Suppressor macrophage treated with lipopolysaccharide for 4 hours (primary cell): ENCODE results near the gene EMX1.

ENCODE experiments used
- DNase-seq: peaks from one replicate; pipeline ENCODE4 v3.0.0-alpha.2; 2020

The EMX1 gene

DNA sequence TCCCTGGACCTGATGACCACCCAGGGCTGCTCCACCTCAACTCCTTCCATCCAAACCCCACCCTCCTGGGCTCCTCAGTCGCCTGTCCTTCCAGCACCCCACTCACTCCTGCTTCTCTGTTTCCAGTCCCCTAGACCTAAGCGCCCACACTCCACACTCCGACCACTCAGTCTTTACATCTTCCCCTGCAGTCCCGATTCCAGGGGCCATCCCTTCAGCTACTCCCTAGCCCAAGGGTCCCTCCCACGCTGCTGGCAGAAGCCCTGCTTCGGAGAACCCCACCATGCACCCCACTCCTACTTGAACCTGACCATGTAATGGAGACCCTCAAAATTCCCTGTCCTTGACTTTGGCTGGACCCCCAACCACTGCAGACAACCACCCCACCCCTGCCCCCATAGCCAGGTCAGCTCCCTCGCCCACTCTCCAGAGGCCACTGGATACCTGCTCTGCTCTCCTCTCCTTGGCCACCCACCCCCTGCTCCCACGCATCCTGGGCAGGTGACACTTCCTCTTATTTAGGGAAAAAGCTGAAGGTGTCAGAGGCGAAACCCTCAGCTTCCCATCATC lies 28.2 kb downstream of the EMX1 start:
- DNase-seq = no peak

DNA sequence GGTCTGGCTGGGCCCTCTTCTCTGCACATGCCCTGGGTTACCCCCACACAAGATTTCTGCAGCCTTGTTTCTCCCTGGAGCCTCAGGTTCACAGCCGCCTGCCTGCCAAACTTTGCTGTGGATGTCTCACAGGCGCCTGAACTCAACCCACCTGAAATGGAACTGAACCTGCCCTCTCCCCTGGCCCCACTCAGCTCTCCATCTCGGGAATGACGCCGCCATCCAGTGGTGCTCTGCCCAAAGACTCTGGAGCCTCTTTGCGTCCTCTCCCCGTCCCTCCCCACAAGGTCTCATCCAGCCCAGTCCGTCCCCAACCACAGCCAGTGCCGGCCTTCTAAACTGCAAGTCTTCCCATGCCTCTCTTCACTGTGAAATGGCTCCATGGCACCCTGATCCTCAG lies 29.1 kb downstream of the EMX1 start:
- DNase-seq = no peak

DNA sequence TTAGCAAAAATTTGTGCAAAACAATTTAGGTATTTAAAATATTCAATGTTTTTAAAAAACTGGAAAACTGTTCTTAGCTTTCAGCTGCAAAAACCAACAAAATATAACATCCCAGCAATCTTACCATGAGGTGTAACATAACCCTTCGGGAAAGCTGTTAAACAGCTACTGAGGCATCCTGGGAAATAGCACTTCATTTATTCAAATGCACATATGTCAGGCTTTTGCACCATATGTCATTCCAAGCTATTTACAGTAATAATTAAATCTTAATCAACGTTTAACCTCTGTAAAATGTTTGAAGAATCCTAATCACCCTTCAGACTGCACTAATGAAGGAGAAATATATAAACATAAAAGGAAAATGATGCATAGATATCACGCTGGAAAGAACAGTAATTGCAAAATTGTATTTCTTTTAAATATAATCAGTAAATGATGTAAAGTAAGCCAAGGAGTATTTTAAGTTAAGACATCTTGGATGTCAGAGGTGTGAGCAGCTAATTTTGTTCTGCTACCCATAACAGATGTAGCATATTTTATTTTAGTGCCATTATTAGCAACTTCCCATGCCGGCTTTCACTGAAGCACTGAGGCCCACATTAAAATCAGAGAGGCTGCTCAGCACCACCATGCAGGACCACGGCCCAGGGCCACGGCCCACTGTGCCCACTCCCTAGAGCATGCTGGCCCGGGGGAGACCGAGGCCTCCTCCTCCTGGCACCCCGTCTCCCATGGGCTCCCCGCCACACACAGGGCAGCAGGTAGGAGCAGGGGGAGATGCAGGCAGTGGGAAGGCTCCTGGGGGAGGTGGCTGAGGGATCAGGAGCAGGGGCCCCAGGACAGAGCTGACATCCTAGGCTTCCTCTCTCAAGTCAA lies 30.9 kb downstream of the EMX1 start:
- DNase-seq = no peak

DNA sequence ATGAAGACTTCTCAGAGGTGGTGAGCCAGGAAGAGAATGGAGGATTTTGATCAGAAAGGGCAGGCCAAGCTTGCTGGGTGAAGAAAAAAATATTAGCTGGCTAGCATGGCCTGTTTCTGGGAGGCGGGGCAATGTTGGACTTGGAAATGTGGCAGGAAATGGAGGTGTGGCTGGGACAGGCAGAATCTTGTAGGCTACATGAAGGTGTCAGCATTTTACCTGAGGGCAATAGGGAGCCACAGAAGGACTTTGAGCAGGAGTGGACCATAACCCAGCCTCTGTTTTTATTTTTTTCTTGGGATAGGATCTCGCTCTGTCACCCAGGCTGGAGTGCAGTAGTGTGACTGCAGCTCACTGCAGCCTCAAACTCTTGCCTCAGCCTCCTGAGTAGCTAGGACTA lies 31.7 kb downstream of the EMX1 start:
- no peak for DNase-seq

DNA sequence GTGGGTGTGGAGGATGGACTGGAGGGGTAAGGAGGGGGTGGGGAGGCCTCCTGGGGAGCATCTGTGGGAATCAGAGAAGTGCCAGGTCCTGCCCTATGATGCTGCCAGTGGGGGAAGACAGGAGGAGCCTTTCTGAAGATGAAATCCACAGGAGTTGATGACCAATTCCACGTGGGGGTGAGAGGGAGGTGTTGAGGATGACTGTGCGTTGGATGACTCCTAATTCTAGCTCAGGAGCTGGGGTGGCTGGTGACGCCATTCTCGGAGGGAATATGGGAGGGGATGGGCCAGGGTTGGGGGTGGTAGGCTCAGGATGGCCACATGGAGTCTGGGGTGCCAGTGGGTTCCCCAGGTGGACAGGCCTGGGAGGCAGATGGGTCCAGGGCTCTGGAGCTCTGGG lies 32.3 kb downstream of the EMX1 start:
- no peak for DNase-seq

DNA sequence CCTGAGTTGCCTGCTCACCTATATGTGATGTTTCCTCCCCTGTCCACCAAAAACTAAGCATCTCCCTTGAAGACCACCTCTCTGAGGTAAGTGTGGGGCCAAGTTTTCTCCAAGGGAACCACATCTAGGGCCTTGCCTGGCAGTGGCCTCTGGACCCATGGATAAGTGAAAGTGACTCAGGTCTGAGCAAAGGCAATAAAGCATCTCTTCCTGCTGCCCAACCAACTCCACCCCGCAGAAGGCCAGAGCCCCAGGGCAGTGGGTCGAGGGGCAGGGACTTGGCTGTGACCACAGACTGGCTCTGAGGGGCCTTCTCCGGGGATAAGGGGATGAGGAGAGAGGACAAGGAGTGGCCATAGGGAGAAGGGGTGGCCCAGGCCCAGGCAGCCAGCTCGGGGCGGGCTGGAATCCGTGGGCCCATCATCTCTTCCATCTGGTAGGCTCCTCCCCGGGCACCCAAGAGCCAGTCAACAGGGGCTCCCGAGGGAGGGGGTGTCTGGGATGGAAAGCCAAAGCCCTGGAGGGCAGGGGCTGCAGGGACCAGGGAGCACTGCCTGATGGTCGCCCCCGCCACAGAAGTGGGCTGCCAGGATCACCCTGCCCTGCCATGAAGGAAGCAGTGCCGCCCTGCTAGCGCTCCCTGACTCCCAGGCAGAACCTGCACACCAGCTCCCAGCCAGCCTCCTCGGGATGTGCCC lies 33.4 kb downstream of the EMX1 start:
- DNase-seq = no peak

DNA sequence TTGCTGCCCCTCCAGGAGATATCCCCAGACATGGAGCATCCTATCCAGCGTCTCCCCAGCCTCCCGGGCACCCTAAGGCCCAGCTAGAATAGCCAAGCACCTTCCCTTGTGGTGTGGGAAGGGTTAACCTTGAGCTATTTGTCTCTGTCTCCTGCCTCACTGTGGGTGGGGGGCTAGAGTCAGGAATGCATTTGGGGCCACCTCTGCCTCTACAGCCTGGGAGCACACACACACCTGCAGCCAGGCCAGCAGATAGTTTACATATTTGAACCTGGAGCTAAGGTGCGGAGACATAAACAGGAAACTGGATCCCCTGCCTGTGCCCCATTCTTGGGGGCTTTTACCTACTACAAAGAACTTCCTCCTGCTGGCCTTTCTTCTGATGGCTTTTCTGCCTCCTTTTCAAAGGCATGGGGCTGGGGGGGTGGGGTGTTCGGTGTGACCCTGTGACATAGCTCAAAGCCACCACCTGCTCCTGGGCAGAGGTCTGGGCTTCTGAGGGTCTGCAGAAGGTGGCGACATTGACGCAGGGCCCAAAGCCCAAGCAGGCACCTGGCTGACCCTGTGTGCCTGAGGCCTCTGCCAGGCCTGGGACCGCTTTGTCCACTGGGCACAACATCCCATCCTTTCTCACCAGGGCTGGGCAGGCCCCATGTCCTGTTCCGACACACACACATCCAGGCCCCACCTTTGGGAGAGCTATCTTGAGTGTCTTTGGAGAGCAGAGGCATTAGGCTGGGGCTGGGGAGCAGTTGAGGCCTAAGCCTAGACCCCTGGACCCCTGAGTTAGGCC lies 34.2 kb downstream of the EMX1 start:
- DNase-seq = no peak

DNA sequence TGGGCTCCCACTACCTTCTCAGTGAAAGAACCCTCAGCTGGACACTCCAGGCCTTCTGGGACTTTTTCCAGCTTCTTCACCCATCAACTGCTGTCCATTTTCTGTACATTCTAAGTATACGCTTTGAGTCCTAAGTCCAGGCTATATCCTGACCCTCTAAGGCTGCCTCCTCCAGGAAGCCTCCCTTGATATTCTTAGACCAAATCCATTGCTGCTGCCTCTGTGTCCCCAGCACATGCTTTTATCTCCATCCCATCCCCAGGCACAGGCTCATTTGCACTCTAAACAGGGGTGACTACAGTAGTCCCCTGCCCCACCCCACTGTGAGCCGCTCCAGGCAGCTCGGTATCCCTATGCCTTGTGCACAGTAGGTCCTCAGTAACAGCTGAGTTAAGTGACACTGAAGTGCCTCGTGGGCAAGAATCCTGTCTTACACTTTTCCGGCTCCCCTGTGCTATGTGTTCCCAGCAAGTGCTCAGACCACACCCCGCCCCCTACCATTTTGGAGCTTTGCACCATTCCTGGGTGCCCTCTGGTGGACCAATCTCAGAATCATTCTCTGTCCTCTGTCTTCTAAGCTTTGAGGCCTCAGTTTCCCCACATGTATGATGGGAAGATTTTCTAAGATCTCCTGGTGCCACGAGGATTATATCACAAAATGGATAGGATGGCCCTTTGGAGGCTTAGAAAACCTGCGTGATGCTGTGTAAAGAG lies 34.9 kb downstream of the EMX1 start:
- no peak for DNase-seq

DNA sequence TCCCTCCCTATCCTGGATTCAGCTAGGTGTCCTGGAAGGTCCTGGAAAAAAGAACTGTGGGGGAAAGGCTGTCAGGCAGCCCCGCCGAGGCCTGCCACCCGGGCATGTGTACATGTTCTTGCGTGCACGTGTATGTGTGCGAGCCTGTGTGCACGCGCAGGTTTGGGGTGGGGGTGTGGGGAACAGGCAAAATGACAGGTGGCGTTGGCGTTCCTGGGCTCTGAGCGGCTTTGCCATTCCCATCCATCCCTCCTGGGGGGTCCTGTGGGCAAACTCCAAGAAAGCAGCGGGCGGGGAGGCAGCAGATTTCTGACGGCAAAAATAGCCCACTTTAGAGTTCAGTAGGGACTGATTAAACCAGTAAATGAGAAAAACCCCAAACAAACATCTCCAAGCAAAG lies 35.6 kb downstream of the EMX1 start:
- no peak for DNase-seq

DNA sequence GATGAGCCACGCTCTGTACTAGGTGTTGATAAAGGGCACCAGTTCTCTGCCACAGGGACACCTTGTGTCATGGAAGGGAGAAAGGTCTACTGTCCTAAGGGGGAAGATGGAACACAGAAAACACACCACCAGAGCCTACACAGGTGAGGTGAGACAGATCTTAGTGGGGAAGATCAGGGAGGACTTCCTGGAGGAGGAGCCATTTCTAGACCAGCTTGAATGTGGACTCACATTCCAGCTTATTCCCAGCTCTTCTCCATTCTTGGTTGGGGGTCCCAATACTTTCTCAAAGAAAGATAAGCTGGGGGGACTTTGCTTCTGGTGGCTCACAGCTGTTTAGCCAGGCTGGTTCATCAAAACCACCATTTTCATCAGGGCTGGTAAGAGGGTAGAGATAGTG lies 36.2 kb downstream of the EMX1 start:
- DNase-seq = no peak

DNA sequence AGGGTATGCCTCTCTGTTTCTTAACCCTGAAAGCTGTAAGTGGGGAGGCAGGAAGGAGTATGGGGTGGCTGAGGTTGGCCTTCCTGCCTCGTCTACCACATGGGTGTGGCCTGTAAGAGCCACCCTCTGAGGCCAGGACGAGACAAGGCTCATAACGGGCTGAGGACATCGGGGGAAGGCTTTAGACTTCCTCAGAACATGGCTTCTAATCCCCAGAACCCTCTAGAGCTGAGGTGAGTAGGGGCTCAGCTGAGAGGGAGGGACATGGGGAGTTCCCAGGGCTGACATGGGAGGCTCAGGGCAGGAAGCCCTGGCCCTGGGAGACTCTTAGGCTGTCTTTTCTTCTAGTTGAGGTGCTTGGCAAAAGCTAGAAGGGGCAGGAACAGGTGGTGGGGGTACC lies 36.7 kb downstream of the EMX1 start:
- no peak for DNase-seq

DNA sequence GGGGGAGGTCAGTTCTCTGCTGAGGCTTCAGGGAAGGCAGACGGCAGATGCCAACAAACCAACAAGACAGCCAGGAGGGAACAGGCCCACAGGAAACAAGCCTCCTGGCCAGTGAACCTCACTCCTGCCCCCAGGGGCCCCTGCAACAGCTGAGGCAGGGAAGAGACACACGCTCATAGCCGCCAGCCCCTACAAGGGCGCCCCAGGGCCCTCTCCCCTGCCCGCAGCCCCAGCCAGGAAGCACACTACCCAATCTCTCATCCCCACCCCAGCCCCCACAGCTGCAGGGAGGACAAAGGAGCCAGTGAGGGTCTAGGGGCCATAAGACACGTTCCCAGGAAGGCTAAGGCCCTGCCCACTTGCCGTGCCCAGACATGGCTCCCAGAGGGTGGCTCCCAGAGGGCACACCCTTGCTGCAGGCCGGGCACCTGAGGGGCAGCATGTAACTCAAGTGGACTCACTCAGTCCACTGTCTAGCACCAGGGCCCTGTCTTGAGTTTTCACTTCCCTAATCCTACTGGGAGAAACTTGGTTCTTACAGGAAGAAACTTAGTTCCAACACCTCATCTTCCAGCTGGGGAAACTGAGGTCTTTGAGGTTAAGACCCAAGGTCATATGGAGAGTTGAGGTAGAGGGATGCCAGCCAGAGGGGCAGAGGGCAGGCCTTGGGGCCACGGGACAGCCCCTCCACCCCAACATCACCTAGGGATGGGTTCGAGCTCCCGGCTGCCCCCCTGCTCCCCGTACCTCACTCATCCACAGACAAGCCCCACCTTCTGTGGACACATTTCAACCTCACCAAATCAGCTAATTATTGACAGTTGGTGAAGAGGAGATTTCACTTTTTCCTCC lies 37.3 kb downstream of the EMX1 start:
- no peak for DNase-seq

DNA sequence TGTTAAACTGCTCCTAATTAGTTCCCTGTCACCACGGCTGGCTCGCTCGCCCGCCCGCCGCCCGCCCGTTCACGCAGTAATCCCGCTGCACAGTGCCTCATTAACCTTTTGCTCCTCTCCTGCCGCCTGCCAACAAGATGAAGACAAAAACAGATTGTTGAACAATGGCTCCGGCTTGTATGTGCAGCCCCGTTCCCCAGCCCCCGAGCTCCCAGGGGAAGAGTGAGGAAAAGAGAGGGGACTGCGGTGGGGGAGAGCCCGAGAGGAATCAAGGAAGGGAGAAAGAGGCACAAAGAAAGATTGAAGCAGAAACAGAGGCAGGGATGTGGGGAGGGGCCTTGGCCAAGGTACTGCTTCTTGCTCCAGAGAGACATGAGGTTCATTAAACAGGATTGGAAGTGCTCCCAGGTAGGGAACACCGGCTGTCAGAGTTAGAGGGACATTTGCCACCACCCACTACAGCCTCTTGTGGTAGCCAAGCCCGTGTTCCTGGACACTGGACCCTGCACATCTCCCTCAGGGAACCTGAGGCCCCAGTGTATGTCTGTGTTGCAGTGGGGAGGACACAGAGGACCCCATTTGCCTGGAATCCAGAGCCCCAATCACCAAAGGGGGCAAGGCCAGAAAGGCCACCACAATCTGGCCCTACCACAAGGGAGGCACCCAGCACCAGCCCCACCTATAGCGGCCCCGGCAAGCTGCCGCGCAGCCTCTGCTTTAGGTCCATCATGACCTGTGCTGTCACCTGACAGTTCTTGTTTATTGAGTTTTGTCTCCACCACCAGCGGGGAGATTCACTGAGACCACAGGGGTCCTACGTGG lies 38.1 kb downstream of the EMX1 start:
- no peak for DNase-seq

DNA sequence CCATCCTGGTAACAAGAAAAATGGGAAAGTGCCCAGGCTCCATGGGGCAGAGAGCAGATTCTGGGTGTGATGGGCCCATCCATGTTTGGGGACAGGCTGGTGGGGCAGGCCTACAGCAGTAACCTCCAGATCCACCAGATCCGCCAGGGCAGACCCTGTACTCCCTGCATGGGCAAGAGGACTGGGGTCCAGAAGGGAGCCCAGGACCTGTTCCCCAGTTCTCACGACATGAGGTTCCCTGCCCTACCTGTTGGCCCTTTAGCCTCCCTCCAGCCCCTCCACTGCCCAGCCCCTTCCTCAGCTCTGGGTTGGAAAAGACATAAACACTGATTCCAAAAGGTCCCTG lies 38.7 kb downstream of the EMX1 start:
- no peak for DNase-seq

DNA sequence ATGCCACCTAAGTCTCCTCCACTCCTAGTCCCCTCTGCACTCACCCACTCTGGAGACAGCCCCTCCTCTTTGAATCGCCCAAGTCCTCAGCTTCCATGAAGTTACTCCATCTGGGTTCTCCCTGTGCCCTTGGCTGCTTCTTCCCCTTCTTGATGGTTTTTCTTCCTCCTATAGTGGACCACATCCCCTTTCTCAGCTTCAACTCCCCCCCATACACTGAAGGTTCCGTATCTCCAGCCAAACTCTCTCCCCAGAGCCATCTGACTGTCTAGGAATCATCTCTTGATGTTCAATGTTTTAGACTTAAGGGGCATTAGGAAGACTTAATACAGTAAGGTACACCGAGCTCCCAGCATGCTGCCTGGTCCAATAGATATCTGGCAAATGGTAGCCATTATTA lies 39.6 kb downstream of the EMX1 start:
- DNase-seq = peak; percentile 77

DNA sequence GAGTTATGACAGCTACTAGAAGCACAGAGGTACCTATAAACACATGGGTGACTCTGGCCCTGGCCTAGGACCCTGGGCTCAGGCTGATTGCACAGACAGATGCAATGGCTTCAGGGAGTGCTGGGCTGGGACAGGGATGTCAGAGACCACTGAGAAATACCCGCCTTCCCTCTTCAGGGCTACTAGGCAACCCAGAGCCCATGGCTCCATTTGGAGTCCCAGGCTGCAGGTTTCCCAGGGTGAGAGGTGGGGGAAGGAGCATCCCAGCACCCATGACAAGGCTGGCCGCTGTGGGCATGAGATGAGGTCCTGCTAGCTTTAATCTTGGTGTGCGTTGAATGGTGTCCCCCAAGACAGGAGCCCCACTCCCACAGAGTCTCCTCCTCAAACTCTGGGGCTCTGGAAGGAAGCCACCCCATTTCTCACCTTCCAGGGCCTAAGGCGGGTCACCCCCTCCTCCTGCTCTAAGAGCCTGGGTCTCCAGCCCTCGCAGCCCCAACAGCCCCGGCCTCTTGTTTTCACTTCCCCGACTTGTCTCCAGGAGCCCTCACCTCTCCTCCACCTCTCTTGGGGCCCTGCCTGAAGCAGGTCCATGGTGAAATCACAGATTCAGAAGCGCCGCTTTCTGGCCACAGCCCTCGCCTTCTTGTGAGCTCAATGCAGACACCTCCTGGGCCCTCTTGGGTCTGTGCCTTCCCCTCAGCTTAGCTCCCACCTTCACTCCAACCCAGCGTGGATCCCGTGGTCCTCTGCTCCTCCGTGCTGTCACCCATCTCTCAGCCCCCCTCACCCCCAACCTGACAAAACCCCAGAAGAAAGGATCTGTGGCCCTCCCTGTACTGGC lies 41.4 kb downstream of the EMX1 start:
- DNase-seq = no peak

DNA sequence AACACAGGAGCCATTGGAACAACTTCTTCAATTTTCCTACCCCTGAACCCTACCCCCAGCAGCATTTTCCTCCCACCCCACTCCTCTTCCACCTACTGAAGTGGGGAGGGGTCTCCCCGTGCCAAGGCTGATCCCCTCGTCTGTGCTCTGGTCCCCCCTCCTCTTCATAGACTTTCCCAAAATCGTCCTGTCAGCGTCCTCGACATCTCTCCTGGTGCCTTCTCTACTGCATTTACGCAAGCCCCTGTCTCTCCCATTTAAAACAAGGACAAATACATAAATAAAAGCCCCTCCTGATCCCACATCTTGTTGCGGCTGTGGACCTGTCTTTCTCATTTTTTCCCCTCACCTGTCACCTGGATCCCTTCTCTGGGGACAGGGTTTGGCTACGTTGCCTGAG lies 42.2 kb downstream of the EMX1 start:
- no peak for DNase-seq

DNA sequence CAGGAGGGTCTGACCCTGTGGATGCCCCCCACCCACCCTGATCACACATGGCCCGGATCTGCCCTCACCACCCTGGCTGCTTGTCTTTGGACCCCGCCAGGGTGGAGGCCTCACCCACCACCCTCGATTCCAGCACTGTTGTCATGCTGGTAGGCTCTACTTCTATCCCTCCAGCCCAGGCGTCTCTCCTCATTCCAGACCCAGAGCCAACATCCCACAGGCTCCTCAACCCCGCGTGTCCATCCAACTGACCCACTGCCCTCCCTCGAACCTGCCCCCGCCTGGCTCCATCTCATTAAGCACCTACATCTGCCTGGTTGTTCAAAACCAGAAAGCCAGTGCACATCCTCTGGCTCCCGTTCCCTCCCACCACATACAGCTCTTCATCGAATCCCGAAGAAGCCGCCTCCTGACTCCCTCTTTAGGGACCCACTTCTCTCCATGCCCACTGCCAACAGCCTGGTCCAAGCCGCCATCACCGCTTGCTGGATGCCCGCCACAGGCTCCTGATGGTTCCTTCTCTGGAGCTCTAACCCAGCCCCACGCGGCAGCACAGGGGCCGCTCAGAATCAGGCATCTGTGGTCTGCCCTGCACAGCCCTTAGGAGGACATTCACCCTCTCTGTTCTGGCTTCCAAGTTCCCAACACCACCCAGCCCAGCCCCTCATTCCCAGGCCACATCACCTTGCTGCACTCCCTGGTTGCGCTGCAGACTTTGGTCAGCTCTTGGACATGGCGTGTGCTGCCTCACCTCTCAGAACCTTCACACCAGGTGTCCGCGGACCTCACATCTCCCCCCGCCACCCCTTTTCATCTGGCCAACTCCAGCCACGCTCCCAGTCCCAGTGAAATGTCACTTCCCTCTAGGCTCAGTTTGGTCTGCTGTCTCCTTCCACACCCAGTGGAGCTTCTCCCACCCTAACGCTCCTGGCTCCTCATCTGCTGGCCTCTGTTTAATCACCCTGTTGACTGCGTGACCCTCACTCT lies 43.0 kb downstream of the EMX1 start:
- no peak for DNase-seq
